Measurements from ENCODE around the gene LTBP4.

The LTBP4 gene
- long read RNA-seq, partial matches to known transcripts, result 0 of 2 reads
- long read RNA-seq, other reads (novel, unspliced or antisense), result 2 of 2 reads

GRCh38 chr19:40601134-40601974, at the start of gene LTBP4:
LTBP4 (plus strand) TSS chr19:40601369; CDS start chr19:40601388, 19 bp downstream.
- no peak within 1 kb of the TSS for H3K27ac ChIP-seq (replicated peaks)
- peaks cover 55% of the 10 kb centered on the region for H3K27me3 ChIP-seq (ENCODE audit: insufficient read depth, poor library complexity, severe bottlenecking)
- TF ChIP-seq REST (IDR thresholded peaks at IDR 0.05; ENCODE audit: insufficient replicate concordance, low read depth), result no peak
- no peak for TF ChIP-seq POLR2AphosphoS5 (IDR thresholded peaks at IDR 0.05; ENCODE audit: low read depth)
- TF ChIP-seq GABPA (IDR thresholded peaks at IDR 0.05; ENCODE audit: low read depth), result no peak
- no peak for TF ChIP-seq CTCF (IDR thresholded peaks at IDR 0.05; ENCODE audit: insufficient read depth, low read length)
- TF ChIP-seq SPI1 (IDR thresholded peaks at IDR 0.05; ENCODE audit: borderline replicate concordance, low read depth), result no peak
- 0 out of 2 replicates have a peak within 1 kb of the TSS, but pooled peaks have one; percentile 3 for H3K4me3 ChIP-seq (replicated peaks; ENCODE audit: insufficient read depth, low read length)
- no peak for DNase-seq (ENCODE audit: low read depth in 1 of 2, low spot score in 1 of 2)

- no peak for DNase-seq (ENCODE audit: low read depth in 1 of 2, low spot score in 1 of 2)
- no peak for TF ChIP-seq CTCF (IDR thresholded peaks at IDR 0.05; ENCODE audit: insufficient read depth, low read length)
- TF ChIP-seq REST (IDR thresholded peaks at IDR 0.05; ENCODE audit: insufficient replicate concordance, low read depth), result no peak
- no peak for TF ChIP-seq GABPA (IDR thresholded peaks at IDR 0.05; ENCODE audit: low read depth)
- TF ChIP-seq SPI1 (IDR thresholded peaks at IDR 0.05; ENCODE audit: borderline replicate concordance, low read depth), result no peak
- TF ChIP-seq POLR2AphosphoS5 (IDR thresholded peaks at IDR 0.05; ENCODE audit: low read depth), result no peak
- Histone ChIP-seq H3K27ac (replicated peaks) (no peak overlapping the region), H3K27me3 (ENCODE audit: insufficient read depth, poor library complexity, severe bottlenecking) (peaks cover 27% of the 10 kb centered on the region), H3K4me3 (replicated peaks; ENCODE audit: insufficient read depth, low read length) (no peak overlapping the region)
Measured at GRCh38 chr19:40552848-40553247, 48.3 kb upstream of the LTBP4 start.

- DNase-seq (ENCODE audit: low read depth in 1 of 2, low spot score in 1 of 2), result no peak
- no peak for TF ChIP-seq POLR2AphosphoS5 (IDR thresholded peaks at IDR 0.05; ENCODE audit: low read depth)
- TF ChIP-seq GABPA (IDR thresholded peaks at IDR 0.05; ENCODE audit: low read depth), result no peak
- no peak for TF ChIP-seq CTCF (IDR thresholded peaks at IDR 0.05; ENCODE audit: insufficient read depth, low read length)
- no peak for TF ChIP-seq REST (IDR thresholded peaks at IDR 0.05; ENCODE audit: insufficient replicate concordance, low read depth)
- TF ChIP-seq SPI1 (IDR thresholded peaks at IDR 0.05; ENCODE audit: borderline replicate concordance, low read depth), result no peak
- Histone ChIP-seq H3K27ac (replicated peaks) (no peak overlapping the region), H3K27me3 (ENCODE audit: insufficient read depth, poor library complexity, severe bottlenecking) (peaks cover 21% of the 10 kb centered on the region), H3K4me3 (replicated peaks; ENCODE audit: insufficient read depth, low read length) (no peak overlapping the region)
Measured at GRCh38 chr19:40553885-40554857, 47.0 kb upstream of the LTBP4 start.

All from HL-60 (cell line).